ENCODE results near the gene DMWD.
"Not testable (repeated sequence)": the region's sequence is repeated elsewhere in the genome, so short reads cannot be mapped to it uniquely, and the experiment has no call there.

Gene DMWD

DNA sequence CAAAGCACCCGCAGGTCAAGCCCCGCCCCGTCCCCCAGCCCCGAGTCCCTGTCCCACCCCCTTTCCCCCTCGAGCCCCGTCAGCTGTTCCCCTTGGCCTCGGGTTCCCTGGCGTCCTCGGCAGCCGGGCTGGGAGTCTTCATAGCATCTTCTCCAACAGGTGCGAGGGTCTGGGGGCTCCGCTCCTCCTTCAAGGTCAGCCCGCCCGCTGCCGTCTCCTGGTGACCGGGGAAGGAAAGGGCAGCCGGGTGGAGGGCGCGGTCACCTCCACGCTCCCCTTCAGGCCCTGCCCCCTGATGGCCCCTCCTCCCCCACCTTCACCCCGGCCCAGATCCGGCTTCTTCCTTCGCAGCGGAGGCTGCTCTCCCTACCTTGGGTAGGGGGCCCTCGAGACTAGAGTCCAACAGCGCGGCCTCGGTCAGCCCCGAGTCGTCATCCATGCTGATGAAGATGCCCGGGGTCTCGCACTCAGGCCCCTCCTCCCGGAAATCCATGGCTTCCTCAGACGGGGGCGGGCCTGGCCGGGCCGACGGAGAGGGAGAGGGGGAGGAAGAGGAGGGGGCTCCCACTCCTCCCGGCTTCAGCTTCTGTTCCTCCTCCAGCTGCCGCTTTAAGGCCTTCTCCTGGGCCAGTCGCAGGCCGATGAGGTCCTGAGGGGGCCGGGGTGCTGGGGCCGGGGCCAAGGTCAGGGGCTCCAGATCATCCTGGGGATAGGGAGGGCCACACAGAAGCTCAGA, 23.0 kb upstream of the DMWD start:
- no peak for DNase-seq (ENCODE audit: low spot score)

DNA sequence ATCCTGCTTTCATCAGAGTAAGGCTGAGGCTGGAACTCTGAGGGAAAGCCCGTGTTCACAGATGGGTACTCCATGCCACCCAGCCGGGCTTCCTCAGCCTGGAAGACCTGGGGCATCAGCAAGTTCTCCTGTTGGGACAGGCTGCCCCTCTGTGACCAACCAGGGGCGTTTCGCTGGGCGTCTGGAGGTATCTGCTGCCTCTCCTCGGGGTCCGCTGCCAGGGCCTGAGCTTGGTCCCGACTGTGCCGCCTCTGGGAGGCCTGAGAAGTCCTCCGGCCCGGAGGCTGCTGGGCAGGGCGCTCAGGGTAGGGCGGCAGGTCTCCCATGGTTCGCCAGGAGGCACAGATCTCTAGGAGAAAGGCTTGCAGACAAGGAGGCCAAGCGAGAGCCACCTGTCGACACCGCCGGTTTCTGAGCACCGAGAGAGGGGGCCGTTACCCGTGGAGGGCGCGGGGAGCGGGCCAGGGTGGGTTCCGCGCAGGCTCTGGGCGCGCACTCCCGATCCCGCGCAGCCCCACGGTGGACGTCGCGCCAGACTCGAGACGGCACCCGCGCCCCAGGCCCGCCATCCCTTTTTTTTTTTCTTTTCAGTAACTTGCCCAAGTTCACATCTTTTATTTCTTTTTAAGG, 22.3 kb upstream of the DMWD start, which contains the start of gene RSPH6A:
Gene RSPH6A, minus strand, starts transcription at position 458 of the 630 bp plus-strand sequence. Its CDS starts 132 bp downstream, at position 326.
- no peak for DNase-seq (ENCODE audit: low spot score)

GRCh38 chr19:45814166-45814780, 21.6 kb upstream of the DMWD start:
- DNase-seq (ENCODE audit: low spot score), result no peak

- DNase-seq (ENCODE audit: low spot score), result no peak
Observed at GRCh38 chr19:45812297-45812696, 19.7 kb upstream of the DMWD start.

DNA sequence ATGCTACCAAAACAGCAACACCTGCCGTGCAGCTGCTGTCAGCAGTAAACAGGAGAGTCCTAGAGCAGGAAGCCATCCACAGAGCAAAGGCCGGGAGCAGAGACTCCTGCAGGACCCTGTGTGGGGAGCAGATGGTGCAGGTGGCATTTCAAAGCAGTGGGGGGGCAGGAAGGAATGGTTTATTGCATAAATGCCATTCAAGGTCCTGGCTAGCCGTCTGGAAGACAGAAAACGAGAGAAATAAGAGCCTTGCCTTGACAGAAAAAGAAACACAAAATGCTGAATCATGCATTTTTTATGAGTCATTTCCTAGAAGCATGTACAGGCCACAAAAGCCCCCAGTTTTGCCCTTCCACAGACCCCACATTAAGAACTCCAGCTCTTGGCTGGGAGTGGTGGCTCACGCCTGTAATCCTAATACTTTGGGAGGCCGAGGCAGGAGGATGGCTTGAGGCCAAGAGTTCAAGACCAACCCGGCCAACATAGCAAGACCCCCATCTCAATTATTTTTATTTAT, 17.1 kb upstream of the DMWD start:
- DNase-seq (ENCODE audit: low spot score), result no peak

GRCh38 chr19:45805719-45806118, 13.1 kb upstream of the DMWD start:
- no peak for DNase-seq (ENCODE audit: low spot score)

DNA sequence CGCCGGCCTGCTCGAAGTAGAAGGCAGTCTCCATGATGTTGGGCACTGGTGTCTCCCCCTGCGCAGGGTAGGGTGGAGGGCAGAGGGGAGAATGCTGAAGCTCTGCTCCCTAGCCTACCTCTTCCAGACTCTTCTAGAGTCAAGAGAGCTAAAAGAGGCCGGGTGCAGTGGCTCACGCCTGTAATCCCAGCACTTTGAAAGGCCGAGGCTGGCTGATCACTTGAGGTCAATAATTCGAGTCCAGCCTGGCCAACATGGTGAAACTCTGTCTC, 12.2 kb upstream of the DMWD start:
- DNase-seq (ENCODE audit: low spot score), result no peak

DNA sequence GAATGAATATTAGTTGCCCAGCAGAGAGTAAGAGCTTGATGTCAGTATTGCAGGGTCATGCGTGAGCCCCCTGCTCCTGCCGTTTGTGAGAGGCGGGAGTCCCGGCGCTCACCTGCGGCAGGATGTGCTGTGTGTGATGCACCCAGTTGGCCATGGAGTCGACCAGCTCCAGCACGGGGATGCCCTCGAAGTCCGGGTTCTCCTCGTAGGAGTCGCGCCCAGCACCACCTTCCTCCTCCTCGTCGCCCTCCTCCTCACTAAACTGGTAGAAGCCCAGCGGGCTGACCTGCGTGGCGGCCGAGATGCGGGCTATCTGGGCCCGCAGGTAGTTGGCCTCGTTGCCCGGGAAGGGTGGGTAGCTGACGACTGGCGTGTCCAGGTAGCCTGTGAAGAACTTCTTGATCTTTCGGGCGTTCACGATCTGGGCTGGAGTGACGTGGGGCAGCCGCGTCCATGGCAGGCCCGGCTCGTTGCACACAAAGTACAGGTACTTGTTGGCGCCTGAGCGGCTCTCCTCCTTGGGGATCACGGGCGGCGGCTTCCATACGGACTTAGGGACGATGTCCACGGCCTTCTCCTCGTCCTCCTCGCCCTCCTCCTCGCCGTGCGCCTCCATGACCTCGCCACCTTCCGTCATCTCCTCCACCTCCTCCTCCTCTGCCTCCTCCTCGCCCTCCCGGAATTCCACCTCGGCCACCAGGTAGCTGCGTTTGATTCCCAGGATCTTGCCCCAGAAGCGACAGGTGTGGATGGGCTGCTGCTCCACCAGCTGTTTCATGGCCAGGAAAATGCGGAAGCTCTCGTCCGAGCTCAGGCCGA, 11.7 kb upstream of the DMWD start:
- no peak for DNase-seq (ENCODE audit: low spot score)

DNA sequence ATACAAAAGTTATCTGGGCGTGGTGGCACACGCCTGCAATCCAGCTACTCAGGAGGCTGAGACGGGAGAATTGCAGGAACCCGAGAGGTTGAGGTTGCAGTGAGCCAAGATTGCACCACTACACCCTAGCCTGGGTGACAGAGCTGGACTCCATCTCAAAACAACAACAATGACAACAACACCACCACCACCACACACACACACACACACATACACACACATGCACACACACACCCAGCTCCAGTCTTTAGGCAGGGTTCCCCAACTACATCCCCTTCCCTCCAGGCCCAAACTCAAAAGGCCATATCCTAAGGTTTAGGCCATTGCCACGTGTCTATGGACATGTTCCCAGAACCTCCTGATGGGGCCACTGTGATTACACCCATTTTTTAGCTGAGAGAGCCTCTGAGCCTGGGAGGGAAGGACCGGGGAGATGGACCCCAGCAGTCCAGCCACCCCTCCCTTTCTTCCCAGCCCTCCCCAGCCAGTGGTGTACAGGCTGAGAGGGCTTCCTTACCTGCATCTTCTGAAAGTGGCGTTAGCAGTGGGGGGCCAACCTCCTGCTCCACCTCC, 9.0 kb upstream of the DMWD start:
- no peak for DNase-seq (ENCODE audit: low spot score)

DNA sequence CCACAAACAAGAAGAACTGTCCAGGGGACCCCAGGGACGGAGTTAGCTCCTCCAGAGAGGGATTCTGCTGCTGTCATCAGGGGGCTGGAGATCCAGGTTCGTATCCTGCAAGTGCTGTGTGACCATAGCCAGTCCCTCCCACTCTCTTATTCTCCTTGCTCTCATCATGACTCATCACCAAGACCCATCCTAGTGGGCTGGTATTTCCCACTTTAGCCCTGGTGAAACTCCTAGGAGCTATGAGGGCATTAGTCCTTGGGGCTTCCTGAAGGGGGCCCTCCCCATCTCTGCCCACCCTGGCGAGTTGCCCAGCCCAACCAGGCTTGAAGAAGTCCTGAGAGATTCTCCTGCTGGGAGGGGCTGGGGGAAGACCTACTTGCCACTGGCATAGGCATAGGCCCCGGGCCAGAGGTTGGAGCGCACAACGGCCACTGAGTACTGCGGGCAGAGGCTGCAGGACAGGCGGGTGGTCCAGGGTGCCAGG, 7.5 kb upstream of the DMWD start:
- DNase-seq (ENCODE audit: low spot score), result no peak

DNA sequence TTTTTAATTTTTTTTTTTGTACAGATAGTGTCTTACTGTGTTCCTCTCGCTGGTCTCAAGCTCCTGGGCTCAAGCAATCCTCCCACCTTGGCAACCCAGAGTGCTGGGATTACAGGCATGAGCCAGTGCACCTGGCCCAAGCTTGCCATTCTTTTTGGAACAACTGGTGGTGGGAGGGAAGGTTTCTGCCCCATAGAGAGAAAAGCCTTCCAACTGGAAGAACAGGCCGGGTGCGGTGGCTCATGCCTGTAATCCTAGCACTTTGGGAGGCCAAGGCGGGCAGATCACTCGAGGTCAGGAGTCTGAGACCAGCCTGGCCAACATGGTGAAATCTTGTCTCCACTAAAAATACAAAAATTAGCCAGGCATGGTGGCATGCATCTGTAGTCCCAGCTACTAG, 6.9 kb upstream of the DMWD start:
- DNase-seq (ENCODE audit: low spot score), result not testable (repeated sequence)

DNA sequence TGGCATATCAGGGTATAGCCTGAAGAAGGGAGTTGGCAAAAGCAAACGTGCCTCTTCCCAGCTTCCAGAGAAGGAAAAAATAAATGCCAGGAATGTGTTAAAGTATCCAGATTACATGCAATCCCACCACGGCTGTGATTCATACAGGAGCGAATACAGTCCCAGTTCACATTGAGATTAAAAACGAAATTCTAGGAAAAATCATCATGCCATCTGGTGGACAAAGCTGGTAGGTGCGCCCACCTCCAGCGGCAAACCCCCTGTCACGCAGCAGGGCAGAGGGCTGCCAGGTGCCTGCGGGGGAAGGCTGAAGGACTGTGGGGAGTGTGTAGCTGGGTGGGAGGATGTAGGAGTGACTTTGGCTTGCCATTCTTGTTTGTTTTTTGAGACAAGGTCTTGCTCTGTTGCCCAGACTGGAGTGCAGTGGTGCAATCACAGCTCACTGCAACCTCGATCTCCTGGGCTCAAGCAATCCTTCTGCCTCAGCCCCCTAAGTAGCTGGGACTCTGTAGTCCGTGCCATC, 6.4 kb upstream of the DMWD start:
- peak; percentile 68 for DNase-seq (ENCODE audit: low spot score)

- DNase-seq (ENCODE audit: low spot score), result no peak
Observed at GRCh38 chr19:45794627-45795026, 2.0 kb upstream of the DMWD start.

GRCh38 chr19:45793876-45794275, 1.2 kb upstream of the DMWD start:
- DNase-seq (ENCODE audit: low spot score), result no peak

- DNase-seq (ENCODE audit: low spot score), result no peak
Observed at GRCh38 chr19:45793178-45793564, 526 bp upstream of the DMWD start.

DNA sequence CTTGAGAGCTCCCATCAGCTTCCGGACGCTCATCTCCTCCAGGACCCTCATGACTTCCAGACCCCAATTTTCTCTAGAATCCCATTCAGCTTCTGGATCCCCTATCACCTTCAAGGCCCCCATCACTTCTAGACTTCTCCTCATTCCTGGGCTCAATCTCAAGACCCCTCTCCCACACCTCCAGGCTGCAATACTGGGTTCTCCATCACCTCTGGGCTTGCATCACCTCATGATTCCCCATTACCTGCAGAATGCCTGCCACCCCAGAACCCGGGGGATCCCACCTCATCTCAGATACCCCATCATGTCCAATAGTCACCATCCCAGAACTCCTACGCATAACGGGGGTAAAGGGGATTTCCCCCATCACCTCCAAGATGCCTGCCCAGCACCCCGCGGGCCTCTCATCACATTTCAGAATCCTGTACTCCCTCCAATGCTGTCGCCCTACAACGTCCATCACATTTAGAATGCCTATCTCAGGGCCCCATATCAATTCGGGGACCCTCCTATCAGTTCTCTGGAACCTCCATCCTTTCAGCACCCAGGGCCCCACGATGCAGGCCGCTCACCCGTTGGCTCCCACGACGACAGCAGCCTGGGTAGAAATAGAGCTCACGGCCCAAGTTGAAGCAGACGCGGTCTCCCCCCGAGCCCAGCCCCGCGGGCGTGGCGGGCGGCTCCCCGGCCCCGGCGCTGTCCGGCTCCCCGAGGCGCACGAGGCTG, 738 bp downstream of the DMWD start:
- DNase-seq (ENCODE audit: low spot score), result no peak

DNA sequence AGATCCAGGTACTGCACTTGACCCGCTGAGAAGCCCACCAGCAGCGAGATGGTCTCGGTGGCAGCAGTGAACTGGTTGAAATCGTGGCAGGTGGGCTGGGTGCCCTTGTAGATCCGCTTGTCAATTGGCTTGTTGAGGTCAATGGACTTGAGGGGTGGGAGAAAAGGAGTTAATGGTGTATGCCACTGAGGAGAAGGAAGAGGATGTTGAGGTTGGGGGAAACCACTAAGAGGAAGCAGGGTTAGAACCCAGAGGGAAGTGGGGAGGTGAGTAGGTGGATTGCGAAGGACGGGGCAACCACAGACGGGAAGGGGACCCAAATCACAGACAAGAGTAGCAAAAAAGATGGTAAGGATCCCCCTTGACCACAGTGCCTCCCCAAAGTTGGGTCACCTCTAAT, 1.7 kb downstream of the DMWD start:
- DNase-seq (ENCODE audit: low spot score), result no peak

DNA sequence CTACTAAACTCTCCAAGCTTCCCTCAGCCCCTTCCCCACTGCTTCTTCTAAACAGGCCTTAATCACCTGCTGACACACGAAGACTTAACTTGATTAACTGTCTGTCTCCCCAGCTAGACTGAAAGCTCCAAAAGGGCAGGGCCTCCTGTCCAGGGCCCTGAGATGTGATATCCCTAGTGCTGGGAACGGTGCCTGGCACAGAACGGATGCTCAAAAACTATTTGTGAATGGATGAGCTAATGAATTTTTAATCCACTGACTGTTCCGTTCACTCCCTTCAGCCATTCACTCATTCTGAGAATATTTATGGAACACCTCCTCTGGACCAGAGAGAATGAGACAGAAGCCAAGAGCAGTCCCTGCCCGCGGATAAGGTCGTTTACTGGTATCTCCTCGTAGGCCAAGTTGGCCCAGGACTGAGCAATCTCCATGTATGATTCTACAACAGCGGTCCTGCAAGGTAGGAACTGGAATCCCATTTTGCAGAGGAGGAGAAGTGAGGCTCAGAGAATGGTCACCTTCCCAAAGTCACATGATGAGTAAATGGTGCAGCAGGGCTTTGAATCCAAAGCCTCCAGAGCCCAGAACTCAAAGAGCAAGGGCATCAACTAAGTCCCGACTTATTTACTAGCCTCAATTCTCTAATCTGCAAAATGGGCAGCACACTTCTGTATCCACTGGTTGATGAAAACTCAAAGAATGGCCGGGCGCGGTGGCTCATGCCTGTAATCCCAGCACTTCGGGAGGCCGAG, 3.4 kb downstream of the DMWD start:
- DNase-seq (ENCODE audit: low spot score), result no peak

DNA sequence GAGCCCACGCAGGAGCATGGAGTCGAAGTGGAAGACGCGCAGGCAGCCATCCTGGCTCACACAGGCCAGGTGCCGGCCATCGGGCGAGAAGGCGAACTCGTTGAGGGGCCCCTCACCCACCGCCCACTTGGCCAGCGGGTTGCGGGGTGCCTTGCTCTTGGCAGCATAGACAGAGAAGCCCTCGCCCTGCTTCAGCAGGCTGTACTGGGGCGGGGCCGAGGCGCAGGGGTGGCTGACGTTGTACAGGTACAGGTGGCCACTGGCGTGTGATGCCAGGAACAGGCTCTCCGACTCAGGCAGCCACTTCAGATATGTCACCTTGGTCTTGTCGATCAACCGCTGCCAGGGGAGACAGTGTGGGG, 6.1 kb downstream of the DMWD start:
- no peak for DNase-seq (ENCODE audit: low spot score)

GRCh38 chr19:45785781-45786532, 6.7 kb downstream of the DMWD start:
- DNase-seq (ENCODE audit: low spot score), result no peak
